CD8-positive, alpha-beta memory T cell (primary cell): ENCODE results near the gene RFWD3. TPM values are rescaled to one million over a fixed set of nuclear protein-coding genes. Genes with fewer than 3 reads are reported as not detected.
A peak's percentile ranks its signal among the peaks of the same experiment; 100 is the strongest.
"Not testable (repeated sequence)": the region's sequence is repeated elsewhere in the genome, so short reads cannot be mapped to it uniquely, and the experiment has no call there.

Experiments used
- CTCF ChIA-PET: fragments of 350-600 bp; sonication (Branson Sonifier 250); formaldehyde crosslinking; loops from one replicate; lab custom pipeline; 2021; ENCODE audit warnings: antibody characterized with exemption; lab: Charles Lee
- POLR2A ChIA-PET: fragments of 350-600 bp; sonication (Branson Sonifier 250); formaldehyde crosslinking; loops from one replicate; lab custom pipeline; 2021; ENCODE audit warnings: antibody characterized with exemption; lab: Charles Lee
- DNase-seq, 5 donors: peaks; one replicate each; pipeline versions ENCODE4 v3.0.0 to v3.0.0-alpha.2; 2020 to 2022; ENCODE audit warnings: mixed read lengths in 1 of 5
- H3K27ac ChIP-seq: one replicate; pipeline ENCODE4 v1.7.0; 2013; ENCODE audit warnings: low read depth, mild to moderate bottlenecking, low read length, moderate library complexity
- H3K27me3 ChIP-seq: 2 replicates; pipeline ENCODE4 v1.7.0; 2013; ENCODE audit warnings: low read length, mild to moderate bottlenecking; ENCODE audit not compliant: insufficient read depth, poor library complexity, severe bottlenecking
- H3K36me3 ChIP-seq: 2 replicates; pipeline ENCODE4 v1.7.0; 2013; ENCODE audit warnings: mild to moderate bottlenecking, low read length, moderate library complexity; ENCODE audit not compliant: insufficient read depth
- H3K4me1 ChIP-seq: 2 replicates; pipeline ENCODE4 v1.7.0; 2013; ENCODE audit warnings: mild to moderate bottlenecking, low read length, moderate library complexity; ENCODE audit not compliant: insufficient read depth
- H3K4me3 ChIP-seq: 2 replicates; pipeline ENCODE4 v1.7.0; 2013; ENCODE audit warnings: mild to moderate bottlenecking, low read length
- H3K9me3 ChIP-seq: 2 replicates; pipeline ENCODE4 v1.7.0; 2013; ENCODE audit warnings: mild to moderate bottlenecking, low read length
- H3K27ac Mint-ChIP-seq, 8 donors: one replicate each; pipeline ENCODE4 v1.8.0; 2020 to 2021; ENCODE audit warnings: mixed read lengths in 8 of 8, mild to moderate bottlenecking in 6 of 8, inconsistent platforms in 3 of 8, moderate library complexity in 3 of 8
- H3K27me3 Mint-ChIP-seq, 2 donors: one replicate each; pipeline ENCODE4 v1.8.0; 2020 to 2021; ENCODE audit warnings: mixed read lengths in 2 of 2, mild to moderate bottlenecking in 1 of 2, moderate library complexity in 1 of 2
- H3K36me3 Mint-ChIP-seq, 3 donors: one replicate each; pipeline ENCODE4 v1.8.0; 2020 to 2021; ENCODE audit warnings: mixed read lengths in 3 of 3, inconsistent platforms in 1 of 3, mild to moderate bottlenecking in 1 of 3
- H3K4me1 Mint-ChIP-seq, 3 donors: one replicate each; pipeline ENCODE4 v1.8.0; 2020 to 2021; ENCODE audit warnings: mixed read lengths in 3 of 3, inconsistent platforms in 1 of 3, mild to moderate bottlenecking in 1 of 3
- H3K4me3 Mint-ChIP-seq, 7 donors: one replicate each; pipeline ENCODE4 v1.8.0; 2020 to 2021; ENCODE audit warnings: mixed read lengths in 7 of 7, mild to moderate bottlenecking in 6 of 7, moderate library complexity in 4 of 7, inconsistent platforms in 2 of 7
- H3K9me3 Mint-ChIP-seq, 5 donors: one replicate each; pipeline ENCODE4 v1.8.0; 2020 to 2022; ENCODE audit warnings: mixed read lengths in 5 of 5, mild to moderate bottlenecking in 3 of 5, moderate library complexity in 2 of 5, inconsistent platforms in 1 of 5
- polyA plus RNA-seq: library from polyadenylated mRNA; unstranded; fragments of 300-500 nt; fragmentation: Illumina TruSeq; gene quantifications from one replicate; pipeline ENCODE4 v1.2.3, GENCODE V29; 2021
- total RNA-seq, 2 experiments: library from RNA; stranded (reverse); gene quantifications; one replicate each; pipeline ENCODE4 v1.2.3, GENCODE V29; 2021

Gene RFWD3
- total and polyA plus RNA-seq, 3 experiments from 2014 or later = 20.1 to 113 (median 99.5) TPM

DNA sequence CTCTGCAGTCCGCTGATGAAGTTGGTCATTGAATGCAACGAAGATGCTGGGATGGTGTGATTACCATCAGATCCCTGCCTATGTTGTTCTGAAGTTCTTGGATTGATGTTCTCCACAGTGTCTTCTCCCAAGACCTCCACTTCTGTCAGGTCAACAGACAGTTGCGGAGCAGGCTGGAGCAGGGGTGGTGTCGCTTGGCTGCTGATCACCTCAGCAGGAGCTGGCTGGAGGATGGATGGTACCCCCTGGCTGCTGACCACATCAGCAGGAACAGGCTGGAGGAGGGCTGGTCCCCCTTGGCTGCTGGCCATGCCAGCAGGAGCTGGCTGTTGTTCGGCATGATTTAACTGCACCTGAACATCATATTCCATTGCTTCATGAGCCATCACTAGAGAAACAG, 5.6 kb downstream of the RFWD3 start:
- H3K27ac Mint-ChIP-seq = no peak overlapping the region
- H3K4me3 Mint-ChIP-seq = peak overlapping the region in 4 of 7 donors; percentile 8 to 57 (median 35)
- no peaks in the 10 kb centered on the region for H3K9me3 Mint-ChIP-seq
- Histone ChIP-seq H3K27me3 (no peaks in the 10 kb centered on the region), H3K27ac (no peak overlapping the region), H3K4me1 (peaks cover 50% of the 10 kb centered on the region), H3K36me3 (peaks cover 39% of the 10 kb centered on the region), H3K9me3 (no peaks in the 10 kb centered on the region), H3K4me3 (no peak overlapping the region)
- ChIA-PET POLR2A (no interaction called here), CTCF (no interaction called here)
- no peaks in the 10 kb centered on the region for H3K27me3 Mint-ChIP-seq
- peaks cover 10 to 81% (median 32%) of the 10 kb centered on the region in 3 donors for H3K36me3 Mint-ChIP-seq
- peaks cover 66 to 95% (median 85%) of the 10 kb centered on the region in 3 donors for H3K4me1 Mint-ChIP-seq
- DNase-seq = no peak

GRCh38 chr16:74660383-74660782, 6.3 kb downstream of the RFWD3 start:
- Histone ChIP-seq H3K27ac (no peak overlapping the region), H3K36me3 (peaks cover 39% of the 10 kb centered on the region), H3K27me3 (no peaks in the 10 kb centered on the region), H3K4me3 (no peak overlapping the region), H3K4me1 (peaks cover 46% of the 10 kb centered on the region), H3K9me3 (no peaks in the 10 kb centered on the region)
- CTCF ChIA-PET = no interaction called here
- POLR2A ChIA-PET = no interaction called here
- no peaks in the 10 kb centered on the region for H3K27me3 Mint-ChIP-seq
- peaks cover 10 to 87% (median 34%) of the 10 kb centered on the region in 3 donors for H3K36me3 Mint-ChIP-seq
- no peak for DNase-seq
- peaks cover 72 to 95% (median 91%) of the 10 kb centered on the region in 3 donors for H3K4me1 Mint-ChIP-seq
- H3K27ac Mint-ChIP-seq = peak overlapping the region in 2 of 8 donors; percentile 8 to 58
- H3K4me3 Mint-ChIP-seq = peak overlapping the region in 3 of 7 donors; percentile 24 to 39 (median 34)
- no peaks in the 10 kb centered on the region for H3K9me3 Mint-ChIP-seq

DNA sequence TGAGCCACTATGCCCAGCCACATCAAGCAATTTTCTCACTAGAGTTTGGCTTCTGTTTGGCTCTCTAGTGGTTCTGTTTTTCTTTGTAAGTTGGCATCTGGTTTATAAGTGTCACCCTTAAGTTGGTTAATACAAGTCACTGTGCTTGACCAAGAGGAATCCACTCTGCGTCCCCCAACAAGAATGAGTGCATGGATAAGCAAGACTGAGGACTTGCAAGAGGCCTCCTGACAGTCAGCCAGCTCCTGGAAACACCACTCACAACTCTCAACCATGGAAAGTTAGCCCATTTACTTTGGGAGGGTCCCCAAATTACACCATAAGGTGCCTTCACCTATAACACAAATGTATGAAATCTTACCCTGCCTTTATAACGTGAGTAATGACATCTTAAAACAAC, 7.6 kb downstream of the RFWD3 start:
- ChIA-PET POLR2A (no interaction called here), CTCF (no interaction called here)
- H3K27ac ChIP-seq = no peak overlapping the region
- no peaks in the 10 kb centered on the region for H3K27me3 ChIP-seq
- peaks cover 37% of the 10 kb centered on the region for H3K36me3 ChIP-seq
- H3K4me1 ChIP-seq = peaks cover 46% of the 10 kb centered on the region
- DNase-seq = no peak
- no peaks in the 10 kb centered on the region for H3K9me3 ChIP-seq
- Mint-ChIP-seq H3K27ac (peak overlapping the region in 6 of 8 donors; percentile 15 to 76 (median 56)), H3K36me3 (peaks cover 10 to 87% (median 36%) of the 10 kb centered on the region in 3 donors), H3K27me3 (no peaks in the 10 kb centered on the region), H3K4me3 (peak overlapping the region in 6 of 7 donors; percentile 11 to 44 (median 21)), H3K4me1 (peaks cover 73 to 95% (median 91%) of the 10 kb centered on the region in 3 donors), H3K9me3 (no peaks in the 10 kb centered on the region)
- no peak overlapping the region for H3K4me3 ChIP-seq

DNA sequence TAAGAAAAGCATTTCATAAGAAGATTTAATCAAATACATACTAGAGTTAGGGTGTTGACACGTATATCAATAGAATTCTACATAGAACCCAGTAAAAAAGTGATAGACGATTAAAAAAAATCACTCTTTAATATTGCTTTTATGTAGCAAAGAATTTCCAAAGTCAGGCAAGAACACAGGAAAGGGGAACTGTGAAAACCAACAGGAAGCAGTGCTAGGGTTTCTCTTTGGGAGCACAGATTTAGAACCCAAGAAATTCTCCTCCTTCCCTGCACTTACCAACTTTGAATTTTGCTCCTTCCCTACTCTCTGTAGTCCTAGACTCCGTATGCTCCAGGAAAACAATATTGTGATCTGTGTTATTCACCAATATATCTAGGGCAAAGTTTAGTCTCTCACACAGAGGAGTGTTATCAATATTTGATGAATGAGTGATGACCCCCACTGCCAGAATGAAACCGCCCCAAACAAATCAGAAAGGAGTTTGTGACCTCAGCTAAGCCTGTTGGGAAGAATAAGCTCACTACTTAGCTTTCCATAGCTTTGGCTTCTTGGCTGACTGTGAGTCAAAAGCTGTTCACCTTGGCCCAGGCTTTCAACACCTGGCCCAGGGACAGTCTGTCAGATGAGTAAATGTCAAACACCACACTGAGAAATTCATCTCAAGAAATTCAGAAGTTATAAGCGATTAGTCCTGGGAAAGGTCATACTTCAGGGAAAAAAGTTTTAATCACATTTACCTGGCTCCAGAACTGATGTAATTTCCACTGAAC, 8.6 kb downstream of the RFWD3 start:
- H3K9me3 Mint-ChIP-seq = no peaks in the 10 kb centered on the region
- H3K4me1 Mint-ChIP-seq = peaks cover 69 to 93% (median 89%) of the 10 kb centered on the region in 3 donors
- Histone ChIP-seq H3K4me1 (peaks cover 39% of the 10 kb centered on the region), H3K4me3 (no peak overlapping the region), H3K36me3 (peaks cover 28% of the 10 kb centered on the region), H3K9me3 (no peaks in the 10 kb centered on the region), H3K27me3 (no peaks in the 10 kb centered on the region), H3K27ac (no peak overlapping the region)
- no peak for DNase-seq
- CTCF ChIA-PET = no interaction called here
- peak overlapping the region; percentile 13 to 83 (median 63) for H3K27ac Mint-ChIP-seq
- H3K36me3 Mint-ChIP-seq = peaks cover 6 to 82% (median 31%) of the 10 kb centered on the region in 3 donors
- H3K27me3 Mint-ChIP-seq = no peaks in the 10 kb centered on the region
- POLR2A ChIA-PET = no interaction called here
- H3K4me3 Mint-ChIP-seq = peak overlapping the region; percentile 7 to 59 (median 30)

- Histone ChIP-seq H3K9me3 (no peaks in the 10 kb centered on the region), H3K4me3 (no peak overlapping the region), H3K36me3 (peaks cover 16% of the 10 kb centered on the region), H3K27ac (no peak overlapping the region), H3K27me3 (no peaks in the 10 kb centered on the region), H3K4me1 (peaks cover 26% of the 10 kb centered on the region)
- peaks cover 6 to 79% (median 28%) of the 10 kb centered on the region in 3 donors for H3K36me3 Mint-ChIP-seq
- H3K27me3 Mint-ChIP-seq = no peaks in the 10 kb centered on the region
- no peak for DNase-seq
- H3K9me3 Mint-ChIP-seq = no peaks in the 10 kb centered on the region
- POLR2A ChIA-PET = no interaction called here
- peaks cover 53 to 83% (median 77%) of the 10 kb centered on the region in 3 donors for H3K4me1 Mint-ChIP-seq
- H3K27ac Mint-ChIP-seq = peak overlapping the region in 6 of 8 donors; percentile 51 to 91 (median 66)
- H3K4me3 Mint-ChIP-seq = no peak overlapping the region
- CTCF ChIA-PET = interaction anchor here (2.3 kb wide), 1 partner anchor 13 kb away, joined by 8 read pairs; the partner anchor contains the start of gene RFWD3
Observed at GRCh38 chr16:74654536-74655050, 12.1 kb downstream of the RFWD3 start.

DNA sequence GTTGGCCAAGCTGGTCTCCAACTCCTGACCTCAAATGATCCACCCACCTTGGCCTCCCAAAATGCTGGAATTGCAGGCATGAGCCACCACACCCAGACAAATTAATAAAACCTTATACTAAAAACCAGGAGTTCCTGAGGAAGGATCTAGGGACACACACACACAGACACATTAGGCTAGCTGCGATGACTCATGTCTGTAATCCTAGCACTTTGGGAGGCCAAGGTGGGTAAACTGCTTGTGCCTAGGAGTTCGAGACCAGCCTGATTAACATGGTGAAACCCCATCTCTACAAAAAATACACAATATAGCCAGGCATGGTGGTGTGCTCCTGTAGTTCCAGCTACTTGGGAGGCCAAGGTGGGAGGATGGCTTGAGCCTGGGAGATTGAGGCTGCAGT, 13.8 kb downstream of the RFWD3 start:
- Mint-ChIP-seq H3K36me3 (peaks cover 6 to 77% (median 18%) of the 10 kb centered on the region in 3 donors), H3K4me1 (peaks cover 38 to 68% (median 60%) of the 10 kb centered on the region in 3 donors), H3K27ac (peak overlapping the region in 7 of 8 donors; percentile 26 to 89 (median 47))
- H3K9me3 ChIP-seq, H3K9me3 Mint-ChIP-seq, POLR2A ChIA-PET, H3K27ac ChIP-seq, H3K4me3 ChIP-seq, DNase-seq, H3K36me3 ChIP-seq, H3K27me3 Mint-ChIP-seq, H3K27me3 ChIP-seq, CTCF ChIA-PET, H3K4me3 Mint-ChIP-seq: not testable (repeated sequence)
- peaks cover 12% of the 10 kb centered on the region for H3K4me1 ChIP-seq

- ChIA-PET CTCF (interaction anchor here (0.7 to 1.1 kb wide), 2 partner anchors 18 to 28 kb away, joined by 3 read pairs; no protein-coding TSS in a partner anchor), POLR2A (no interaction called here)
- Mint-ChIP-seq H3K36me3 (peaks cover 6 to 77% (median 18%) of the 10 kb centered on the region in 3 donors), H3K4me3 (no peak overlapping the region), H3K27me3 (no peaks in the 10 kb centered on the region), H3K27ac (peak overlapping the region in 2 of 8 donors; percentile 17 to 21), H3K9me3 (no peaks in the 10 kb centered on the region), H3K4me1 (peaks cover 34 to 62% (median 56%) of the 10 kb centered on the region in 3 donors)
- Histone ChIP-seq H3K36me3 (peaks cover 5% of the 10 kb centered on the region), H3K9me3 (no peaks in the 10 kb centered on the region), H3K4me1 (peaks cover 8% of the 10 kb centered on the region), H3K27ac (no peak overlapping the region), H3K27me3 (no peaks in the 10 kb centered on the region), H3K4me3 (no peak overlapping the region)
- DNase-seq = no peak
Observed at GRCh38 chr16:74652249-74652648, 14.4 kb downstream of the RFWD3 start.

DNA sequence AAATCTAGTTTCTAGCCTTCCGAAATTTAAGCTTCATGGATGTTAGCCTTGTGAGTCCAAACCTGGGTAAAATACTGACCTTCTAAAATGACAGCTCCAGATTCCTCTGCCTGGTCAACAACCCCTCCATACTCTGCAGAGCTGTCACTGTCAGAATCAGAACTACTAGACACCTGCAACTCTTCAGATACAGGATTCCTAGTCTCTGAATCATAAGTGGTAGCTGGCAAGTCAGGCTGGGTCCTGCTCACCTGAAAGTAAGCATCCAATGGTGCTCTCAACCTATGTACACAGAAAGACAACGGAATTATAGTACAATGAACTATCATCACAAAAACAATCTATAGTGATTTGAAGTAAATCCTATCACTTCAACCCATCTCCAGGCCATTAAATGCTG, 14.8 kb downstream of the RFWD3 start:
- Mint-ChIP-seq H3K36me3 (peaks cover 5 to 77% (median 16%) of the 10 kb centered on the region in 3 donors), H3K27ac (peak overlapping the region in 4 of 8 donors; percentile 21 to 64 (median 56)), H3K9me3 (no peaks in the 10 kb centered on the region), H3K27me3 (peaks cover 0 to 1% of the 10 kb centered on the region in 2 donors), H3K4me3 (no peak overlapping the region), H3K4me1 (peaks cover 31 to 58% (median 52%) of the 10 kb centered on the region in 3 donors)
- no peak overlapping the region for H3K27ac ChIP-seq
- no peaks in the 10 kb centered on the region for H3K27me3 ChIP-seq
- H3K9me3 ChIP-seq = no peaks in the 10 kb centered on the region
- H3K4me3 ChIP-seq = no peak overlapping the region
- ChIA-PET POLR2A (no interaction called here), CTCF (interaction anchor here (0.7 to 1.1 kb wide), 2 partner anchors 18 to 27 kb away, joined by 3 read pairs; no protein-coding TSS in a partner anchor)
- H3K4me1 ChIP-seq = peaks cover 8% of the 10 kb centered on the region
- no peak for DNase-seq
- H3K36me3 ChIP-seq = peaks cover 5% of the 10 kb centered on the region
